H1 (cell line): ENCODE measurements around the gene CXXC5. TPM values are rescaled to one million over a fixed set of nuclear protein-coding genes. Genes with fewer than 3 reads are reported as not detected.

Experiments
- CTCF ChIA-PET: fragments of 300-600 bp; sonication (Branson Sonifier 250); formaldehyde crosslinking; loops from one replicate; lab custom pipeline; 2021; ENCODE audit not compliant: partially characterized antibody; lab: Charles Lee
- POLR2A ChIA-PET: fragments of 300-600 bp; sonication (Branson Sonifier 250); formaldehyde crosslinking; loops from one replicate; lab custom pipeline; 2021; ENCODE audit warnings: inconsistent platforms; ENCODE audit not compliant: partially characterized antibody; lab: Charles Lee
- DNase-seq, 2 experiments: peaks; one replicate each; pipeline versions ENCODE4 v3.0.0 to v3.0.0-alpha.2; 2010 to 2022; ENCODE audit warnings: low spot score in 2 of 2, low read depth in 1 of 2, mixed read lengths in 1 of 2
- FAIRE-seq: peaks from 2 replicates; lab custom pipeline; 2011; peaks lifted over from hg19 to GRCh38; lab: Jason Lieb, UNC
- H2AFZ ChIP-seq: 2 replicates; pipeline ENCODE4 v1.8.1; 2012; ENCODE audit warnings: low read length, inconsistent platforms
- H2AK5ac ChIP-seq: 2 replicates; pipeline ENCODE4 v1.6.1; 2013; ENCODE audit warnings: low read depth, low read length
- H2BK120ac ChIP-seq: replicated peaks from 2 replicates; pipeline ENCODE3; 2013; ENCODE audit warnings: low read depth, low read length, inconsistent platforms
- H2BK12ac ChIP-seq: 2 replicates; pipeline ENCODE4 v1.6.1; 2013; ENCODE audit warnings: low read depth, low read length
- H2BK15ac ChIP-seq: 2 replicates; pipeline ENCODE4 v1.6.1; 2013; ENCODE audit warnings: low read length
- H2BK20ac ChIP-seq: 2 replicates; pipeline ENCODE4 v1.6.1; 2013; ENCODE audit warnings: low read length
- H2BK5ac ChIP-seq: 2 replicates; pipeline ENCODE4 v1.6.1; 2013; ENCODE audit warnings: low read depth, low read length
- H3K14ac ChIP-seq: 2 replicates; pipeline ENCODE4 v1.6.1; 2013; ENCODE audit warnings: inconsistent platforms; ENCODE audit not compliant: insufficient read length
- H3K18ac ChIP-seq: 2 replicates; pipeline ENCODE4 v1.6.1; 2013; ENCODE audit warnings: low read length; ENCODE audit errors: extremely low read depth
- H3K23ac ChIP-seq: 2 replicates; pipeline ENCODE4 v1.6.1; 2013; ENCODE audit warnings: inconsistent platforms; ENCODE audit not compliant: insufficient read length
- H3K23me2 ChIP-seq: 2 replicates; pipeline ENCODE4 v1.6.1; 2013; ENCODE audit warnings: low read depth, low read length
- H3K27ac ChIP-seq: 2 replicates; pipeline ENCODE4 v1.6.1; 2011; ENCODE audit warnings: low read depth, low read length, inconsistent platforms
- H3K27me3 ChIP-seq, 4 experiments: replicated peaks in 1 of 4; 1 replicate in 1 of 4; 2 replicates in 3 of 4; pipeline versions ENCODE4 v1.6.1 to v1.8.1; 2011 to 2013; ENCODE audit warnings: low read length in 3 of 4, mild to moderate bottlenecking in 3 of 4, inconsistent platforms in 2 of 4, mixed read lengths in 2 of 4, moderate library complexity in 1 of 4; ENCODE audit not compliant: control insufficient read depth in 3 of 4, insufficient read depth in 3 of 4; ENCODE audit errors: extremely low read depth in 1 of 4
- H3K36me3 ChIP-seq, 4 experiments: 2 replicates each; pipeline versions ENCODE4 v1.6.1 to v1.8.1; 2011 to 2013; ENCODE audit warnings: mild to moderate bottlenecking in 4 of 4, low read length in 3 of 4, moderate library complexity in 2 of 4, control low read depth in 1 of 4, inconsistent platforms in 1 of 4; ENCODE audit not compliant: insufficient read depth in 4 of 4, control insufficient read depth in 2 of 4
- H3K4ac ChIP-seq: replicated peaks from 2 replicates; pipeline ENCODE3; 2013; ENCODE audit warnings: low read length, low read depth, mixed read lengths, inconsistent platforms; ENCODE audit not compliant: insufficient read length
- H3K4me1 ChIP-seq, 4 experiments: replicated peaks in 1 of 4; 1 replicate in 1 of 4; 2 replicates in 3 of 4; pipeline versions ENCODE4 v1.6.1 to v1.8.1; 2011 to 2013; ENCODE audit warnings: low read length in 3 of 4, inconsistent platforms in 2 of 4, mixed read lengths in 1 of 4; ENCODE audit not compliant: insufficient read depth in 4 of 4, control insufficient read depth in 3 of 4
- H3K4me2 ChIP-seq, 2 experiments: 2 replicates each; pipeline versions ENCODE4 v1.6.1 to v1.8.1; 2011 to 2013; ENCODE audit warnings: low read depth in 2 of 2, low read length in 2 of 2, control low read depth in 1 of 2, inconsistent platforms in 1 of 2, mild to moderate bottlenecking in 1 of 2; ENCODE audit not compliant: insufficient read depth in 1 of 2
- H3K4me3 ChIP-seq, 4 experiments: fragments of 200-600, 300-600 bp in 1 of 4; sonication (generic), shearing (Covaris generic), sonication (Bioruptor Twin) in 1 of 4; 2 replicates each; pipeline versions ENCODE4 v1.5.1 to v1.8.1; 2011 to 2016; ENCODE audit warnings: low read length in 4 of 4, low read depth in 3 of 4, control low read depth in 2 of 4, inconsistent platforms in 2 of 4, mild to moderate bottlenecking in 2 of 4, mixed read lengths in 1 of 4, moderate library complexity in 1 of 4; ENCODE audit not compliant: insufficient read depth in 2 of 4; ENCODE audit errors: extremely low read depth in 1 of 4
- H3K56ac ChIP-seq: replicated peaks from 2 replicates; pipeline ENCODE3; 2013; ENCODE audit warnings: low read depth, mild to moderate bottlenecking, mixed read lengths, low read length, inconsistent platforms; ENCODE audit not compliant: insufficient read length
- H3K79me1 ChIP-seq: 2 replicates; pipeline ENCODE4 v1.6.1; 2013; ENCODE audit warnings: low read depth, low read length, control low read depth
- H3K79me2 ChIP-seq, 2 experiments: 2 replicates each; pipeline versions ENCODE4 v1.6.1 to v1.8.1; 2012 to 2013; ENCODE audit warnings: low read length in 2 of 2, mild to moderate bottlenecking in 2 of 2, inconsistent platforms in 1 of 2; ENCODE audit not compliant: insufficient read depth in 2 of 2, control insufficient read depth in 1 of 2
- H3K9ac ChIP-seq, 4 experiments: replicated peaks in 1 of 4; 1 replicate in 1 of 4; 2 replicates in 3 of 4; pipeline versions ENCODE4 v1.6.1 to v1.8.1; 2011 to 2013; ENCODE audit warnings: low read depth in 3 of 4, low read length in 3 of 4, control low read depth in 2 of 4, mild to moderate bottlenecking in 2 of 4, moderate library complexity in 2 of 4, inconsistent platforms in 1 of 4; ENCODE audit errors: extremely low read depth in 1 of 4
- H3K9me3 ChIP-seq, 2 experiments: 2 replicates each; pipeline versions ENCODE4 v1.6.1 to v1.8.1; 2012 to 2013; ENCODE audit warnings: mild to moderate bottlenecking in 2 of 2, moderate library complexity in 2 of 2, control low read depth in 1 of 2, inconsistent platforms in 1 of 2, low read depth in 1 of 2, low read length in 1 of 2, mixed read lengths in 1 of 2; ENCODE audit not compliant: insufficient read depth in 2 of 2
- H4K20me1 ChIP-seq, 2 experiments: replicated peaks in 1 of 2; 2 replicates each; pipeline versions ENCODE3 to v1.8.1; 2011 to 2013; ENCODE audit warnings: inconsistent platforms in 2 of 2, low read length in 2 of 2, mild to moderate bottlenecking in 1 of 2; ENCODE audit not compliant: insufficient read depth in 2 of 2, control insufficient read depth in 1 of 2
- H4K5ac ChIP-seq: 2 replicates; pipeline ENCODE4 v1.6.1; 2013; ENCODE audit warnings: low read length, low read depth, mixed read lengths, inconsistent platforms; ENCODE audit not compliant: insufficient read length
- H4K8ac ChIP-seq: 2 replicates; pipeline ENCODE4 v1.8.0; 2013; ENCODE audit warnings: mild to moderate bottlenecking, moderate library complexity, low read length, inconsistent platforms; ENCODE audit not compliant: insufficient read depth; ENCODE audit errors: extremely low read depth
- H4K91ac ChIP-seq: replicated peaks from 2 replicates; pipeline ENCODE3; 2013; ENCODE audit warnings: low read length, mixed read lengths, inconsistent platforms; ENCODE audit not compliant: insufficient read length
- ASH2L ChIP-seq: fragments of 200-600, 300-600 bp; sonication (generic); IDR thresholded peaks from one replicate; pipeline ENCODE4 v1.7.1; 2017; ENCODE audit warnings: low read length
- CBX5 ChIP-seq: fragments of 300-800, 300-1000 bp; sonication (generic); IDR thresholded peaks from 2 replicates; pipeline ENCODE4 v1.7.1; 2016; ENCODE audit warnings: antibody characterized with exemption, low read length, low read depth
- CBX8 ChIP-seq: fragments of 300-800, 300-1000 bp; sonication (generic); IDR thresholded peaks from 2 replicates; pipeline ENCODE4 v1.7.1; 2016; ENCODE audit warnings: low read depth, low read length, borderline replicate concordance
- EZH2 ChIP-seq: fragments of 200-600 bp; sonication (generic); IDR thresholded peaks from 2 replicates; pipeline ENCODE4 v1.7.1; 2012; ENCODE audit warnings: low read depth, mild to moderate bottlenecking, moderate library complexity, low read length, inconsistent platforms; ENCODE audit not compliant: severe bottlenecking
- FOSL1 ChIP-seq: IDR thresholded peaks from 2 replicates; pipeline ENCODE4 v1.6.1; 2011; ENCODE audit warnings: mild to moderate bottlenecking, low read depth, low read length, moderate library complexity; ENCODE audit not compliant: insufficient read depth
- KDM1A ChIP-seq: fragments of 200-600, 300-600 bp; sonication (generic); IDR thresholded peaks from 2 replicates; pipeline ENCODE4 v1.7.1; 2016; ENCODE audit warnings: mild to moderate bottlenecking, low read length, borderline replicate concordance
- KDM5A ChIP-seq: fragments of 200-600 bp; IDR thresholded peaks from 2 replicates; pipeline ENCODE4 v1.7.1; 2012; ENCODE audit warnings: mild to moderate bottlenecking, low read length, inconsistent platforms, mixed read lengths
- MAFK ChIP-seq: IDR thresholded peaks from 2 replicates; pipeline ENCODE4 v1.6.1; 2012; ENCODE audit warnings: low read depth, mild to moderate bottlenecking, improper control_type of control experiment, low read length
- PHF8 ChIP-seq: fragments of 200-600 bp; sonication (generic); conservative IDR thresholded peaks from 2 replicates; pipeline ENCODE4 v1.7.1; 2012; ENCODE audit warnings: low read depth, mild to moderate bottlenecking, inconsistent platforms, low read length, moderate library complexity
- POLR2A ChIP-seq, 2 experiments: IDR thresholded peaks; 1 replicate in 1 of 2; 2 replicates in 1 of 2; pipeline ENCODE4 v1.6.1; 2011; ENCODE audit warnings: low read depth in 2 of 2, low read length in 2 of 2, mild to moderate bottlenecking in 2 of 2; ENCODE audit errors: control extremely low read depth in 1 of 2
- RAD21 ChIP-seq, 2 experiments: IDR thresholded peaks in 1 of 2; conservative IDR thresholded peaks in 1 of 2; 2 replicates each; pipeline ENCODE4 v1.6.1; 2011; ENCODE audit warnings: low read depth in 2 of 2, low read length in 2 of 2, improper control_type of control experiment in 1 of 2, inconsistent platforms in 1 of 2, mild to moderate bottlenecking in 1 of 2, moderate library complexity in 1 of 2
- TCF12 ChIP-seq: IDR thresholded peaks from 2 replicates; pipeline ENCODE4 v1.6.1; 2011; ENCODE audit warnings: low read depth, mild to moderate bottlenecking, low read length
- TEAD4 ChIP-seq: IDR thresholded peaks from 2 replicates; pipeline ENCODE4 v1.6.1; 2012; ENCODE audit warnings: low read depth, low read length, inconsistent platforms, mixed read lengths
- polyA plus RNA-seq, 7 experiments: library from polyadenylated mRNA; depleted of rRNA in 3 of 7; stranded (reverse) in 5 of 7; unstranded in 2 of 7; fragments of >200 nt in 5 of 7; fragments of 200-250 nt in 2 of 7; gene quantifications; 1 replicate in 5 of 7; 2 replicates in 1 of 7; 4 replicates in 1 of 7; pipeline versions ENCODE4 v1.2.1 to v1.2.3, GENCODE V29; 2011 to 2013; ENCODE audit warnings: missing spikeins in 2 of 7, mixed read lengths in 2 of 7
- total RNA-seq: library from RNA; stranded (reverse); fragmentation: NEBNext Ultra II Directional; extraction: Animal tissue kit (Norgen Biotek cat#: 25700); gene quantifications from 2 replicates; pipeline ENCODE4 v1.2.1, GENCODE V29; 2021
- TF ChIP-seq, protein P1 (sequence below): IDR thresholded peaks from 2 replicates; pipeline ENCODE4 v1.6.1; 2011; ENCODE audit warnings: low read depth, mild to moderate bottlenecking, low read length; ENCODE audit not compliant: insufficient read depth

CXXC5 gene
- total and polyA plus RNA-seq, 2 of the 8 experiments (the other 6 are each of a cell fraction or from before 2014, with no cell fraction given): 61.4 to 74.0 TPM

- no peak for DNase-seq
- Histone ChIP-seq H3K27me3 (no peaks in the 10 kb centered on the region), H3K9ac (no peak overlapping the region), H4K5ac (no peak overlapping the region), H3K27ac (no peak overlapping the region), H3K4me2 (no peak overlapping the region), H3K23me2 (no peaks in the 10 kb centered on the region), H3K9me3 (no peaks in the 10 kb centered on the region), H2BK20ac (no peak overlapping the region), H2BK5ac (no peak overlapping the region), H3K18ac (no peak overlapping the region), H2AK5ac (no peak overlapping the region), H2BK12ac (no peak overlapping the region), H4K20me1 (peaks cover 0 to 10% of the 10 kb centered on the region in 2 experiments), H3K4me3 (no peak overlapping the region), H3K23ac (no peak overlapping the region), H3K56ac (no peak overlapping the region), H2BK120ac (no peak overlapping the region), H4K8ac (no peak overlapping the region), H3K79me1 (no peaks in the 10 kb centered on the region), H2BK15ac (no peak overlapping the region), H3K79me2 (no peaks in the 10 kb centered on the region), H3K4me1 (peaks cover 0 to 9% (median 8%) of the 10 kb centered on the region in 4 experiments; a peak in 5 of 7 replicates), H4K91ac (no peak overlapping the region), H3K14ac (no peak overlapping the region), H3K36me3 (peaks cover 4 to 34% (median 25%) of the 10 kb centered on the region in 4 experiments; a peak in 6 of 8 replicates), H2AFZ (no peak overlapping the region), H3K4ac (no peak overlapping the region)
- FAIRE-seq: no peak
- ChIA-PET CTCF (interaction anchor here (0.6 to 20.3 kb wide), 11 partner anchors 18 to 230 kb away, joined by 3 to 385 read pairs (median 8); partner anchors contain the start of gene CXXC5), POLR2A (interaction anchor here (0.9 to 1.5 kb wide), 5 partner anchors 16 to 86 kb away, joined by 3 to 4 read pairs (median 3); no protein-coding TSS in a partner anchor)
- no peak for TF ChIP-seq KDM5A
- no peak for TF ChIP-seq CBX8
- no peak for TF ChIP-seq PHF8
- no peak for TF ChIP-seq MAFK
- TF ChIP-seq, protein P1, sequence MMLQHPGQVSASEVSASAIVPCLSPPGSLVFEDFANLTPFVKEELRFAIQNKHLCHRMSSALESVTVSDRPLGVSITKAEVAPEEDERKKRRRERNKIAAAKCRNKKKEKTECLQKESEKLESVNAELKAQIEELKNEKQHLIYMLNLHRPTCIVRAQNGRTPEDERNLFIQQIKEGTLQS: no peak
- TF ChIP-seq EZH2: no peak
- TF ChIP-seq TCF12: no peak
- no peak for TF ChIP-seq KDM1A
- no peak for TF ChIP-seq RAD21 (IDR thresholded peaks at IDR 0.05 in 1 of 2, conservative IDR thresholded peaks at IDR 0.05 in 1 of 2; ENCODE audit: low read depth in 2 of 2, low read length in 2 of 2)
- no peak for TF ChIP-seq POLR2A (IDR thresholded peaks at IDR 0.05; ENCODE audit: control extremely low read depth in 1 of 2, low read depth in 2 of 2, low read length in 2 of 2)
- no peak for TF ChIP-seq FOSL1
- no peak for TF ChIP-seq ASH2L
- no peak for TF ChIP-seq CBX5
- TF ChIP-seq TEAD4: no peak
These were observed 17.3 kb upstream of the CXXC5 start for GRCh38 chr5:139630855-139631254.
